Fibroblast of skin of abdomen (primary cell): ENCODE measurements around the gene MYO1D.
A peak's percentile ranks its signal among the peaks of the same experiment; 100 is the strongest.
"Not testable (repeated sequence)": the region's sequence is repeated elsewhere in the genome, so short reads cannot be mapped to it uniquely, and the experiment has no call there.

Experiments
- DNase-seq: peaks from one replicate; pipeline ENCODE4 v3.0.0-alpha.2; 2013

The MYO1D gene

DNA sequence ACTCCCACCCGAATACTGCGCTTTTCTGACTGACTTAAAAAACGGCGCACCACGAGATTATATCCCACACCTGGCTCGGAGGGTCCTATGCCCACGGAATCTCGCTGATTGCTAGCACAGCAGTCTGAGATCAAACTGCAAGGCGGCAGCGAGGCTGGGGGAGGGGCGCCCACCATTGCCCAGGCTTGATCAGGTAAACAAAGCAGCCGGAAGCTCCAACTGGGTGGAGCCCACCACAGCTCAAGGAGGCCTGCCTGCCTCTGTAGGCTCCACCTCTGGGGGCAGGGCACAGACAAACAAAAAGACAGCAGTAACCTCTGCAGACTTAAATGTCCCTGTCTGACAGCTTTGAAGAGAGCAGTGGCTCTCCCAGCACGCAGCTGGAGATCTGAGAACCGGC lies 10.5 kb upstream of the MYO1D start:
- not testable (repeated sequence) for DNase-seq

DNA sequence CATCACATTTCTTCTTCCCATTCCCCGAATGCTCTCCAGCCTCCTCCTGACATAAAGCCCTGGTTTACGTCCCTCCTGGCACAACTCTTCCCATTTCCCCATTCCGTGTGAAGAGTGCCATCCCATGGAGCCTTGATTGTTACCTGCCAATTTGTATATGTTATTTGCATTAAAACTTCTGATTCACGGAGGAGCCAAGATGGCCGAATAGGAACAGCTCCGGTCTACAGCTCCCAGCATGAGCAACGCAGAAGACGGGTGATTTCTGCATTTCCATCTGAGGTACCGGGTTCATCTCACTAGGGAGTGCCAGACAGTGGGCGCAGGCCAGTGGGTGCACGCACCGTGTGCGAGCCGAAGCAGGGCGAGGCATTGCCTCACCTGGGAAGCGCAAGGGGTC lies 10.0 kb upstream of the MYO1D start:
- DNase-seq: not testable (repeated sequence)

DNA sequence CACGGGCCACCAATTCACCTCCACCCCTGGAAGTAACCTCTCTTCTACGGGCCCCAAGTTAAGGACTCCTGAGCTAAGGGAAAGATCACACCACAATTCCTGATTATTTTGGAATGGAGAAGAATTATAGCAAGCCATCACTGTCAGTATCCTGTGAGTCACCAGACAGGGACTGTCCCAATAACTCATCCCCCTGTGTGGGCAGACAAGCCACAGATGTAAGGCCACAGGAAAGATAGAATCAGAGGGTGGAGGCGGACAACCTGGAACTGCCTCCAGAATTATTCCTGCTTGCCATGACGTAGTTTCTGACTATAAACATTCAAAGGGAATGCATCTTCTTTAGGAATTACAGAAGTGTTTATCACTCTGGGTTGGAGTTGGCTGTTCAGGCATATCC lies 5.8 kb upstream of the MYO1D start:
- peak; percentile 49 for DNase-seq

DNA sequence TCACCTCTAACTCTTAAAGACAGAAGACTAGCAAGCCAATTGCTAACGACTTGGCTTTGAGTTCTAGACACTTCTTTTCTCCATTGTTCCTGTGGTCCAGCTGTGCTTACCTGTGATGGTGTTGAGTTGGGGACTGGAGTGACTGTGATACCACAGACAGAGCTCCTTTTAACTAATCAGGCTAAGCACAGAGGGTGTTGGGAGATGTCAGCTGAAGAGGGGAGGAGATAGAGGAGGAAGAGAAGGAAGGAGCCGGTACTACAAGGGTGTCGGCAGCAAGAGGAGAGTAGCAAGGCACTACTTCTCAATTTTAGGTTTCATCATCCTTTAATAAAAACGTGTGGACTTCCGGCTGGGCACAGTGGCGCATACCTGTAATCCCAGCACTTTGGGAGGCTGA lies 5.1 kb upstream of the MYO1D start:
- no peak for DNase-seq

DNA sequence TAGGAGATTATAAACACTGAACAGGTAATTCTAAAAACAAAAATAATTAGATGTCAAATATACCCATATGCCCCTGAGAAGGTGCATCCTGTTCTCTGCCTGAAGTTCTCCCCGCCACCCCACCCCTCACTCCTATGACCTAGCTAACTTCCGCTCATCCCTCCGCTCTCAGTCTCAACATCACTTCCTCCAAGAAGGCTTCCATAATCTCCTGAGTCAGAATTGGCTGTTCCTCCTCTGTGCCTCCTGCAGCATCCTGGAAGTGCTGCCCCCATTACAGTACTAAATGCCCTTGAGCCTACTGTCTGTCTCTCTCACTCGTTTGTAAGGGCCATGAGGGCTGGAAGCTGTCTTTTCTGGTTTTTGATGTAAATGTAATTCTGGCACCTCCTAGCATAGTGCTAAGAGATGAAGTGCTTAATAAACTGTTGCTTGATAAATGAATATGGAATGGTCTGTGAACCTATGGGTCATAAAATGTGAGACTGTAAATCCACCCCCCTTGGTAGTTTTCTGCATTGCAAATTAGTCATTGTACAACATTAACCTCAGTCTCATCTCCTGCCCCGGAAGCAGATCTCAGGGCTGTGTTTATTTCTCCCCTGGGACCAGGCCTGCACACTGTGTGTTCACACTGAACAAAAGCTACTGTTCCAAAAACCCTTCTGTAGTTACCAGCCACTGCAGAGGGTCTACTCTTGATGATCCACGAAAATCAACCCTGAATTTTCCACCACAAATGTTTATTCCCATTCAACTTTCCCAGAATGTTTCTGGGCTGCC lies 3.9 kb upstream of the MYO1D start:
- peak; percentile 20 for DNase-seq

DNA sequence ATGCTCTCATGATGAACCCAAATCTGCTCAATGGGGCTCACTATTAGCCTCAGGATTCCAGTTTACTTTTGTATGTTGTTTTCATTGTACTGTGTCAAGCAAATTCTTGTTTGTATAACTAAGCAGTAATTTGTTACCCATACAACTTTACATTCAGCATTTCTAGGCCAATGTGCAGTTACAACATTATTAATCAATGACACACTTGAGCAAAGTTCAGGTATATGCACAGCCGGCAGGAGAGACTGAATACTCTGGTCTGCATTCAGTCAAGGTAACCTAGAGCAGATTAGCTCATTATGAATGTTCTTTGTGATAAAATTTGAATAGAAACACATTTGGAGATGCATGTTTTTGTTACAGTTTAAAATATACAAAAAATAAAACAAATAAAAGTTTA lies 2.2 kb upstream of the MYO1D start:
- DNase-seq: no peak

DNA sequence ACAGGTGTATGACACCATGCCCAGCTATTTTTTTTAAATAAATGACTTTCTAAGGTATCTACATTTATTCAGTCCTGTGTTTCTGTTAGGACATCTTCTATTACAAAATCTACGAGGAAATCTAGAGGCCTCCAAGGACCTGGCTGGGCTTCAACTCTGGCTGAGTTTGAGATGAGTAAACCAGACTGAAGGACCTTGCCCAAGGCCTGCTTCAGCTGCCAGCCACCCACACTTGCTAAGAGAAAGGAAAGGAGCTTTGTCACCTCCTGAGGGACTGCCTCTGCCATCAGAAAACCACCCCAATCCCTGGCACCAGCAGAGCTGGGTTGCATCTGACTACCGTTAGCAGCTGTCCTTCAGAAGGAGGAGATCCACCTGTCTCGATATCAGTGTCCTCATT lies 1.3 kb upstream of the MYO1D start:
- peak; percentile 30 for DNase-seq

DNA sequence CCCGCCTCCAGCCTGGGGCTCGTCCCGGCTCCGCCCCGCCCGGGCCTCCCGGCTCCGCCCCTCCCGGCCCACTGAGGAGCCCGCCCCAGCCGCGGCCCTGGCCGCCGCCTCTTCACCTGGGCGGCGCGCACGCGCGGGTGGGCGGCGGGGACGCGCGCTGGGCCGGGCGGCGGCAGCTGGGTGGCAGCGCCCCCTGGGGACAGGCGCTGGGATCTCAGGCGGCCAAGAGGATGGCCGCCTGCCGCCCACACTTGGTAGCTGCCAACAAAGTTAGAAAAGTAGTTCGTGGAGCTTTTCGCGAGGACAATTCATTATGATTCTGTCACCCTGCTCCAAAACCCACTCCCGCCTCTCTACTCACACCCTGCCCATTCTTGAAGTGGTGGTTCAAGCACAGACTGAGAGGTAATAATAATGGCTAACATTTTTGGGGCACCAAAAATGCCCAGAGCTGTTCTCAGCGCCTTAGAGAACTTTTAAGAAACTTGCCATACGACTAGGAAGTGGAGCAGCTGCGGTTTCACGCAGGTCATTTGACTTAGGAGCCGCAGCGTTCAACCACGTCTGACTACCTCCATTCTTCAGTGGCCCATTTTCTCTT lies 340 bp upstream of the MYO1D start:
- DNase-seq: peak; percentile 90

DNA sequence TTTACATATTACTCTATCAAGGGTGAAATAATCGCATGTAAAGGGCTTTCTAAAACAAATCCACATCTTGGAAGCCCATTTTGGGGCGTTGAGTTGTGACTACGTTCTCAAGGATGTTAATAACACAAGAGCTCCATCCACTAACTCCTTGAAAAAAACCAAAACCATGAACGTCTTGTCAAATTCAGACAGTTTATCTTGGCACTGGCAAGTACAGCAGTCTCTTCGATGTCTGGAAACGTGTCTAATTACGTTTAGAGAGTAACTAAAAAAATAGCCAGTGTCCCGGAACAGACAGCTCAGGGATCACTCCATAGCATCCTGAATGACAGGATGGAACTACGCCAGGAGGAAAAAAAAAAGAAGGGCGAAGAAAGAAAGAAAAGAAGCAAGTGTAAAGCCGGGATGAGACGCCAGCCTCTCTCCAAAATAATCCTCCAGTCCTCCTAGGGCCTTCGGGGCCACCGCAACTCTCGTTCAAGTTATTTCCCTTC lies 954 bp downstream of the MYO1D start:
- peak; percentile 51 for DNase-seq

DNA sequence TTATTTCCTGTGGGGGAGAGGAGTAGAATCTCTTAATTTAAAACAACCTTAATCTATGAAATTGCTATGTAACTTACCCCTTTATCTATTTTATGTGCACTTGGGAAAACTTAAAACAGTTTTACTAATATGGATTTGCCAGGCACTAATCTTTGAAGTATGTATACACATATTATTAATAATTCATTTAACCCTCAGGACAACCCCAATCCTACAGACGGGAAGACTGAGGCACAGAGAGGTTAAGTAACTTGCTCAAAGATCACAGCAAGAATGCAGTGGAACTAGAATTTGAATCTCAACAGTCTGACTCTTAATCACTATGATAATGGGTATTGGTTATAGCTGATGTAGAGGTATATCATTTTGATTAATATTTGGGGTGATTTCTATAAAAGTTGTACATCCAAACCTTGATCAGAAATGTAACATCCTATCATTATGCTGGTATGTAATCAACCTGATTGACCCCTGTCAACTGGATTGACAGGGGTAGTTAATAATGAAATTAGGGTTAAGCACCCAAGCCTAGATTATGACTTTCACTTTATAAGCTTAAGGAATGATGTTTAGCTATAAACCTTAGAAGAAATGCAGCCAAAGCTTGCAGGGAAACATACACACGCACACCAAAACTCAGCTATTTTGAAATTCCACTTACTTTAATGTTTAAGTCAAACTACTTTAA lies 1.6 kb downstream of the MYO1D start:
- DNase-seq: no peak

DNA sequence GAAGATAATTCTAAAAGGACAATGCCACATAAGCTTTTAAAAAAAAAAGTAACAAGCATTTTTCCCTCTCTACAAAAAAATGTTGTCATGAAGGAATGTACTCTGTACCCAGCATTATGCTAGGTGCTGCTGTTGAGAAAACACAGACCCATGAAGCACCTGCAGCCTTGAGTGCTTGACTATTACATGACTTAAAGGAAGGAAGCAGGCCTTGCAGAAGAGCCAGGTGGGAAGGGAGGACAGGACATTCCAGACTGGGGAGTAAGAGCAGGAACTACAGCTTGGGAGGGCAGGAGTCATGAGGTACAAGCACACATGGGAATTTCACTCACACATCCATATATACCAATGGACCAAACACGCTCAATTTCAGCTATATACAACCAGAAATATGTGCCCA lies 3.8 kb downstream of the MYO1D start:
- DNase-seq: no peak

DNA sequence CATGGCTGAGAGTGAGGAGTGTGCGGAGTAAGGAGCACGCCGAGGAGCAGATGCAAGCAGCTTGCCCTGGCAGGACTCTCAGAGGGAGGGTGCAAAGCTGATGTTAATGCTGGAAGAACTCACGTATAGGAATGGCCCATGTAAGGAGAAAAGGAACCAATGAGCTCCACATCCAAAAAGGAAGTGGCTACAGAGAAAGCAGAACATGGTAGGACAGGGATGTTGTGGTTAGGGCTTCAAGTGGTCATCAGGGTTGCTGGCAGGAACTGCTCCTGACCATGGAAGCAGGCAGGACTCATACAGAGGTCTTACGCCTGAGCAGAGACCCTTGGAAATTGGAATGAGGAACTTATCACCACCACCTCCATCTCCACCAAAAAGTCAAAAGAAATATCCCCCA lies 5.2 kb downstream of the MYO1D start:
- no peak for DNase-seq

DNA sequence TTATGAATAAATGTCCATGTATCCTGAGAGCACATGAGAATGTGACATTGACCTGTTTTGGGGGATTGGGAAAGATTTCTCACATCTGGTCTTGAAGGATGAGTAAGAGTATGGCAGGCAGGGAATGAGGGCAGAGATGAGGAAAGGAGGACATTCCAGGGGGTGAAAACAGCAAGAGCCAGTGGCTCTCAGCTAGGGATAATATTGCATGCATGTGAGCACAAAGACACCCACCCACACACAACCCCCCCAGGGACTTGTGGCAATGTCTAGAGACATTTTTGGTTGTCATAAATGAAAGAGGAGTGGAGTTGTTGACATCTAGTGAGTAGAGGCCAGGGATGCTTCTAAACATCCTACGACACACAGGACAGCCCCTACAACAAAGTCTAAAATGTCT lies 6.0 kb downstream of the MYO1D start:
- peak; percentile 78 for DNase-seq

DNA sequence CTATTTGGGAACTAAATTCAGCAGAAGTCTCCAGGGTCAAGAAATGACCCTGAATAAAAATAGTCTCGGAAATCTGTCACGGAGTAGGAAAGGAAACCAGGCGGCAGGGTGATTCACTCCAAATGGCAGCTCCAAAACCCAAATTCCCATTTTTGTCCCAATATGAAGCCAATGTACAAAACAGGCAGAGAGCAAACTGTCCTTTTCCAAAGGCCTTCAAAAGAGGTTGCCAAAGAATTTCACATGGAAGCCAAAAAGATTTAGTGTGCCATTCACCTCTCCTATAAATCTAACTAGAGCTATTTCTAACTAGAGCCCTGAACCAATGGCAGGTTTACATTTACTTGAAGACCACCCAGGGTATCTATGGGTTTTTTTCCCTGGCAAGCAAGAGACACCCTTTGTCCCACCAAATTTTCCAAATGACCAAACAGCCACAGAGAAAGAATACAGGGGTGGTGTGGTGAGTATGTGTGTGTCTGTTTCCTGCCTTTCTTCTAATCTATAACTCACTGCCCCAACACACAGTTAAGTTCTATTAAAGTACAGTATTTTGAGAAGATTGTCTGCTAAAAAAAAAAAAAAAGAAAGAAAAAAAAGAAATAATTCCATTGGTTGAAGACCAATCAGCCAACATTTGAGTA lies 6.8 kb downstream of the MYO1D start:
- DNase-seq: peak; percentile 40

DNA sequence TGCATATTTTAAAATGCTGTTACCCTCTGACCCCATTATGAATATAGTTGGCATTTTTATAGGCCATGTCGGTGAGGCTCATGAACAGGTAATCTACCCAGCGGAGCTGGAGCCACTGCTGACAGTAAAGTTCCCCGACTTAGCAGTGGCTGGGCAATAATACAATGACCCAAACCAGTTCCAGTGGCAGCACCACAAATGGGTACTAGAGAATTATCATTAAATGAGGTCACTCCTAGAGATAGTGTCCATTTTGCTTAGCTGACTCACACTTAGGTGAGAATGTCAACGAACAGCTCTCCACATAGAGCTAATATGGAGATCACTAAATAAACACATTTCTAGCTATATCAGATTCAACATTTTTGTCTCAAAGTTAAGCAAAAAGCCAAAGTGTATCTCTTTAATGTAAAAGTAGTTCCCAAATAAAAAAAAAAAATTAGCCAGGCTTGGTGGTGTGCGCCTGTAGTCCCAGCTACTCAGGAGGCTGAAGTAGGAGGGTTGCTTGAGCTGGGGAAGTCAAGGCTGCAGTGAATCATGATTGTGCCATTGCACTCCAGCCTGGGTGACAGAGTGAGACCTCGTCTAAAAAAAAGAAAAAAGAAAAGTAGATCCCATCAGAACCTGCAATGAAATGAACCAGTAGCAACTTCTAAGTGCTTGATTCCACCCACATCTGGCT lies 7.4 kb downstream of the MYO1D start:
- DNase-seq: no peak

DNA sequence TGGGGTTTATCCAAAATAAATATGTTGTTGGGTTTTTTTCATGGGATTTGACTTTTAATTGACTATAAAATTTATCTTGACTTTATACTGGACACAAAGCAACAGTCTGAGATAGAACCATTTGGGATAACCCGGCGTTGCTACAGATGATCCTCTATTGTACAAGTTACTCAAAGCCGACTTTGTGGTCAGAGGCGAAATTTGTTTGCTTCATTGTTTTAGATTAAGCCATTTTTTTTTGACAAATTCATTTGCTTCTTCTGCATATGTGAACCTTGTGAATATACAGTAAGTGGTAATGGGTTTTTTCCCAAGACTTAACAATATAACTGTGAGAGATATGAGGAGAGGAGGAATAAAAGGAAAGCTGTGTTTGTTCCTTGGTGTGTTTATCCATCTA lies 11.8 kb downstream of the MYO1D start:
- no peak for DNase-seq

DNA sequence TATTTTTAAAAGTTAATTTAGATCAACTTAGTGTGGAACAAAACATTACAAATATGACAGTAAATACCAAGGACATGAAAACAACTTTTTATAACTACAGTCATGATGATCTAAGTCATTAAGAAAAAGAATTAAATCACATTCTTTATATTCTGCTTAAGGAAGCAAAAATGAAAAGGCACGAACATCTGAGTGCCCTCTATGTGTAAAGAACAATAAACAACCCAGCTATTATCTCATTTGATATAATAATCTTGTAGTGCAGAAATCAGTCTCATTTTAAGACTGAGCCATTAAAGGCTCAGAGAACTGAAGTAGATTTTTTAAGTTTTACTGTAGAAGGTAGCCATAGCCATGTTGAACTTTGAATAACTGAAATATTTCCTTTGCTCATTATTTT lies 13.4 kb downstream of the MYO1D start:
- DNase-seq: no peak

DNA sequence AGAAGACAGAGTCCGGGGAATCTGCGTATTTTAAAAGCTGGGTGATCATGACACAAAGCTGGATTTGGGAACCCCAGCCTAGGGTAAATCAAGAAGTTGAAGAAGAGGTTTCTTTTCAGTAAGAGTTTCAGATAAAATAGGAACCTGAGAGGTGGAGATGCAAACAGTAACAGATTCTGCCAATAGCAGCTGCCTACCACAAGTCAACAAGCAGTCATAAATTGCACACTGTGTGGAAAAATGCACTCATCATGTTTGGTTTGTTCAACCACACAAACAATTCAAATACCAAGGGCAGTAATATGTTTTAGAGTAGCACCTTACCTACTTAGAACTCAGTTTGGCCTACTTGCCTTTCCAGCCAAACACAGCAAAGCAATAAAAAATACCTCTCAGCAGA lies 14.0 kb downstream of the MYO1D start:
- no peak for DNase-seq

DNA sequence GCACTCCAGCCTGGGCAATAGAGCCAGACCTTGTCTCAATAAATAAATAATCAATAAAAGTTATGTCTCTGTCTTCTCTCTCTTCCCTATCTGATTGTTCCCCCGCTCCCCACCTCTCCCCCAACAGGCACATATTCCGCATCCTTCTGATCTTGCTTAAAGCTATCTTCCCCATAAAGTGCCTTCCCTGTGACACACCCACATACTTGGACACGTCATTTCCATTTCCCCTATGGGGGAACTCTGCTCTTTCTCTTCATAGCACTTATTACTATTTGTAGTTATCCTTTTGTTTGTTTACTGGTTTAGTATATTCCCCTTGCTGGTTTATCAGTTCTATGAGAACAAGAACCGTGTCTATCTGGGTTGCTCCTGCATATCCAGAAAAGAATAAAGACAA lies 14.9 kb downstream of the MYO1D start:
- DNase-seq: no peak

DNA sequence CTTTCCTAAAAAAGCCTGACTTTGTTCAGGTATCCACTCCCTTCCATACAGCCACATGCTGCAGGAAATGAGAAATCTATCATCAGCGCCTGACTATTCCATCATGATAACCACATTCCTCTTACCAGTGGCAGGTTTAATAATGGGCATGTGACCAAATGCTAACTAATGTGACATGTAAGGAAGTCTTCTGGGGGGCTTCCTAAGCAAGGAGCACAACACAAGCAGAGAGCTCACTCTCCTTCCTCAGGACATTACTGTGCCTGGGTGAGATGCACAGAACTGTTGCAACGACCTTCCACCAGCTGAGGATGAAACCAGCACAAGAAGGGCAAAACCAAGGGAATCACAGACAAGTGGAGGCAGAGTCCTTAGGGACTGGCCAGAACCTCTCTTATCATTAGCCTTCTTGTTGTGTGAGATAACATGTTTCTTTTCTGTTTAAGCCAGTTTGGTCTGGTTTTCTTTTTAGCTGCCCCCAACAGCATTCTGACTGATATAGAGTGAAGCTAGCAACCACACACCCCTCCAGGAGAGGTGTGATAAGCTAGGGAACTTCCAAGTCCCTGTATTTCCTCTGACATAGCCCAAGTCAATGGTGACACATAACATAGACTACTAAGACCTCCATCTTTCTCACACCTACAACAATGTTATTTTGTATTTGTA lies 16.9 kb downstream of the MYO1D start:
- DNase-seq: no peak

DNA sequence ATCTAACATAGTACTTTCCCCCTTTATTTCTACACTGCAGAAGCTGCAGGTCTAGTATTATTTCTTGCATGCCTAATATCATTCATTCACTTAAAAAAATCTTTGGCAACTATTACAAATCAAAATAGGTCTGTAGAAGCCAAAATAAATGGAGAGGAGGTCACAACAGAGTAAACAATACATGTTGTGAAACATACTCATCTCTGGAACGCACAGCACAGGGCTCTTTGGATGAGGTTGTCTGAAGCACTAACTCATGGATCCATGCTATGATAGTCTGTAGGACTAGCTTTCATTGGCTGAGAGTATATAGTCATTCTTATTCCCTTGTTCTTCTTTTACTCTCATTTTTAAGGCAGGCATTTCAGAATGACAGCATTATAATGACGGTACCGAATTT lies 21.3 kb downstream of the MYO1D start:
- DNase-seq: no peak

DNA sequence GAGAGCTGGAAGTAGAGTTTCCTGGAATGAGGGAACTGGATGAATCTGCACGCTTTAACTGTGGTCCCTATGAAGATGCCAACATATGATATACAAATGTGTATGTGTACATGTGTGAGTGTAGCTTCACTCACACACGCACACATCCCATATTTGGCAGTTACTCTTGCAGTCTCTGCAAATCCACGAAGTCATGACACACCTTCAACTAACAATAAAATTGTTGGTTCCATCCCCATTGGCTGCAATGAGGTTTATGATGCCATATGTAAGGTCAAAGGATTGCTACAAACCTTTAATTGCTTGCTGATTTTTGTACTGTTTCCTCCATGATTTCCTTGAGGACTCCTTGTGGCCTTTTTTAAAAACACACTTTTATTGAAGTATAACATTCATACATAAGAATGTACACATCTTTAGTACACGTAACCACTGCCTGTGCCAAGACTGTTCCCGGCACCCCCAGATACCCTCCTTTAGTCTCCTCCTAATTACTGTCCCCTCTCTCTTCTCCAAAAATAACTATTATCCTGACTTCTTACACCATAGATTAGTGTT lies 22.0 kb downstream of the MYO1D start:
- DNase-seq: no peak
